B cell (primary cell): ENCODE measurements around the gene ITGB7.

Experiments used
- EZH2 ChIP-seq: IDR thresholded peaks from 2 replicates; pipeline ENCODE4 v1.6.1; 2012; ENCODE audit warnings: borderline replicate concordance, low read depth, mild to moderate bottlenecking, moderate library complexity, low read length; ENCODE audit not compliant: insufficient read depth, poor library complexity, severe bottlenecking
- TF ChIP-seq, protein P1 (sequence below): fragments of 200-600 bp; IDR thresholded peaks from one replicate; pipeline ENCODE4 v1.8.0; 2022; ENCODE audit warnings: antibody characterized with exemption, mild to moderate bottlenecking

GRCh38 chr12:53185582-53186153 is 21.4 kb downstream of the ITGB7 start:
- TF ChIP-seq, protein P1, sequence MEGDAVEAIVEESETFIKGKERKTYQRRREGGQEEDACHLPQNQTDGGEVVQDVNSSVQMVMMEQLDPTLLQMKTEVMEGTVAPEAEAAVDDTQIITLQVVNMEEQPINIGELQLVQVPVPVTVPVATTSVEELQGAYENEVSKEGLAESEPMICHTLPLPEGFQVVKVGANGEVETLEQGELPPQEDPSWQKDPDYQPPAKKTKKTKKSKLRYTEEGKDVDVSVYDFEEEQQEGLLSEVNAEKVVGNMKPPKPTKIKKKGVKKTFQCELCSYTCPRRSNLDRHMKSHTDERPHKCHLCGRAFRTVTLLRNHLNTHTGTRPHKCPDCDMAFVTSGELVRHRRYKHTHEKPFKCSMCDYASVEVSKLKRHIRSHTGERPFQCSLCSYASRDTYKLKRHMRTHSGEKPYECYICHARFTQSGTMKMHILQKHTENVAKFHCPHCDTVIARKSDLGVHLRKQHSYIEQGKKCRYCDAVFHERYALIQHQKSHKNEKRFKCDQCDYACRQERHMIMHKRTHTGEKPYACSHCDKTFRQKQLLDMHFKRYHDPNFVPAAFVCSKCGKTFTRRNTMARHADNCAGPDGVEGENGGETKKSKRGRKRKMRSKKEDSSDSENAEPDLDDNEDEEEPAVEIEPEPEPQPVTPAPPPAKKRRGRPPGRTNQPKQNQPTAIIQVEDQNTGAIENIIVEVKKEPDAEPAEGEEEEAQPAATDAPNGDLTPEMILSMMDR = no peak
- no peak for TF ChIP-seq EZH2
